ENCODE measurements around the gene HPSE2.

Gene HPSE2

GRCh38 chr10:98817396-98817795 is 418.3 kb downstream of the HPSE2 start:
- DNase-seq, result no peak

DNA sequence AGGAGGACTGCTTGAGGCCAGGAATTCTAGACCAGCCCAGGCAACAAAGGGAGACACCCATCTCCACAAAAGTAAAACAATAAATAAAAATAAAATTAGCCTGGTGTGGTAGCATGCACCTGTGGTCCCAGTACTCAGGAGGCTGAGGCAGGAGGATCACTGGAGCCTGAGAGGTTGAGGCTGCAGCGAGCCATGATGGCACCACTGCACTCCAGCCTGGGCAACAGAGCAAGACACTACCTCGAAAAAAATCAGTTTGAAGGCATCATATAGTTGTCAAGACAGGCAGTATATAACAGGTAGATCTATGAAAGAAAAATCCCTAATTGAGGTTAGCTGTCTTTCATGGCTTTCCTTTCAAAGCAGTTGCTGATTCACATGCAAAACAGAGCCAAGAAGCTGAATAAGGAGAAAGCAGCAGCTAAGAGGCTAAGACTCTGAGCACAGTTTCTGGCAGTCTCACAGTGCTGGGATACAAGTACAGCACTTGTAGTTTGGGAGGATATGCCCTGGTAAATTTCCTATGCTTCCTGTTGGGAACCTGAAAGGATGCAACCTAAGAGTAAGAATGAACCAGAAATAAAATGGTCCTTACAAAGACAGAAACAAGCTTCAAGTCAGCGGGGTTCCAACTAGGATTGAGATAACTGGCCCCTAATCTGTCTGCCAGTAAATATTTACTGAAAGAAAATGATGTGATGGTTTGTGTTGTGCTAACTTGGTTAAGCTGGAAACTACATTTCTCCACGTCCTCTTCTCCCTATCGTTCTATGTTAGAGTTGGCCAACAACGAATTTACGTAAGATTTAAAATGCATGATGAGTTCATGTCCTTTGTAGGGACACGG is 420.4 kb downstream of the HPSE2 start:
- no peak for DNase-seq

GRCh38 chr10:98814470-98814869 is 421.2 kb downstream of the HPSE2 start:
- no peak for DNase-seq

DNA sequence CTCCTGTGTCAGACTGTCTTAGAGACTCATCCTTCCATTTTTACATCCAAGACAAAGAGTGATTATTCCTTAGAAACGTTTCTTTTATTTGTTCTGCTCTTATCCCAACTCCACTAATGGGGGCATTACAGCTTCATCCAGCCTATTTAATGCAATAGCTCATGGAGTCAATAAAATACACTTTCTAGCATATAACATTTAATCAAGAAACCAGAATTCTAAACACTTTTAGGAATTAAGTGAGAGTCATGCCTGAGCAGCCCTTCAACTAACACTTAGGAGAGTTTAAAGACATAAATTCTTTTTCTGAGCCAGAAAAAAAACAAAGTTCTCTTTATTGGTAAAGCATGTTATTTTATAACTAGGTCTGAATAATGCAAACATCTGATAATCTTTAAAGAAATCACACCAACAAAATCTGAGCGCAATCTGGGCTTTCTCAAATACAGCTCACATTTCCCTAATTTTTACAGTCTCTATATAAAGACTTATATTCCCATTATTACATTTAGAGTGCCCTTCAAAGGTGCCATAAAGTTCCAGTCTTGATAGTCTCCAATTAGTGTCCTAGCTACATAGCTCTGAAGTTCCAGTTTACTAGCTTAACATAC is 427.3 kb downstream of the HPSE2 start:
- no peak for DNase-seq

GRCh38 chr10:98800263-98800662 is 435.4 kb downstream of the HPSE2 start:
- no peak for DNase-seq

- no peak for DNase-seq
Measured at GRCh38 chr10:98795467-98795866, 440.2 kb downstream of the HPSE2 start.

DNA sequence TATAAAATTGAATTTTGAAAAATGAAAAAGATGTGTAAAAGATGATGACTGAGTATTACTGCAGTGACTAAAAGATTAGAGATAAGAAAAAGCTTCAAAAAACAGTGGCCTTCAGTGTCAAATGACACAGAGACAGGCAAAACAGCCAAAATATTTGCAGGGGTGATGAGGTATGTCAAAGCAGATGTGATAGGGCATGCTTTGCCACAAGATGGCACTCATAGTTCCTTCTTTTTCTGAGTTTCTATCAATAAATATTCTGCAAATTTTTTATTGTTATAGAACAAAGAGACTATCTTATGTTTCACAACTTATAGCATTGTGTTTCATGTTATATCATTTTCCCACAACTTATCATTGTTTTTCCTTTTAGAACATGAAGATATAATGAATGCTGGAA is 444.8 kb downstream of the HPSE2 start:
- no peak for DNase-seq

- DNase-seq, result no peak
Measured at GRCh38 chr10:98778277-98778759, 457.3 kb downstream of the HPSE2 start.

- no peak for DNase-seq
Measured at GRCh38 chr10:98758463-98758862, 477.2 kb downstream of the HPSE2 start.

DNA sequence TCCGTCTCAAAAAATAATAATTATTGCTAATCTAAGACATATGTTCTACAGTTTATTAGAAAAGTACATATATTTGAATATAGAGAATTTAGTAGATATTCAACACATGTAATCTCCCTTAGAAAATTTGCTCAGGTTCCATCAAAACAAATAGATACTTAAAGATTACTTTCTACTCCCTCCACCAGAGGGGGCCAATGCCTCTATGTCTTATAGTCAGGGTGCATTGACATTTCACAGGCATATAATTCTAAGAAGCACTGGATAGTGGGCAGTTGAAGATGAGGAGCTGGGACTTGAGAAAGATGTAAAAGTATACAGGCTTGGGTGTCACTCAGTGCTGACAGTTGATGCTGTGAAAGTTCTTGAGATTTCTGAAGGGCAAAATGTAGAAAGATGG is 487.4 kb downstream of the HPSE2 start:
- DNase-seq, result no peak

DNA sequence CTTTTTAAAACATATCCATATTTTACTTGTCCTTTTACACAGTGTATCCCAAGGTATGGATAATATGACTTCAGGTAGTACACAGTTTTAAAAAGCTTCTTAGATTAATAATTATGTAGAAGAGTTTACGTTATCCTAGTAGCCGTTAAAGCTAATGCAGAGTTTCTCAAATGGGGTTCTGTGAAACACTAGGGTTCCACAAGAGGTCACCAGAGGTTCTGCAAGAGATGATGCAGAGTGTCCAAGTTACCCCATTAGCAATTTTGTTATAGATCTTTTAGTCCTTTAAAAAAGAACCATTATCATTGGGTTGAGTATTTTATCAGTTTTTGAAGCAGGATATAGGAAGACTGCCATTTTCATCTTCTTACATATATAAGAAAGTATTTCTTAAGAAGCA is 490.0 kb downstream of the HPSE2 start:
- no peak for DNase-seq

DNA sequence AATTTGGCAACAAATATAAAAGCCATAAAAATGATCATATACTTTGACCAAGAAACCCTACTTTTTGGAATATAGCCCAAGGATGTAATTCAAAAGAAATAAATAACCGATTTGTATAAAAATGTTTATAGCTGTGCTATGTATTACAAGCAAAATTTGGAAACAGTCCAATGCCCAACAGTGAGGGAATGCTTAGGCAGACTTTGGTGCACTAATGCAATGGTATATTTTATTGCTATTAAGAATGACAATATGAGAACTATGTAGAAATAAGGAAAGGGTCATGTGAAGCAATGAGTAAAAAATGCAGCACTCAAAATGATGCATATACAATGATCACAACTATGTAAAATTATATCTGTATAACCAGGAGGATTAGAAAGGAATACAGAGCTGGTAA is 515.1 kb downstream of the HPSE2 start:
- DNase-seq, result no peak

GRCh38 chr10:98713586-98713985 is 522.1 kb downstream of the HPSE2 start:
- no peak for DNase-seq

DNA sequence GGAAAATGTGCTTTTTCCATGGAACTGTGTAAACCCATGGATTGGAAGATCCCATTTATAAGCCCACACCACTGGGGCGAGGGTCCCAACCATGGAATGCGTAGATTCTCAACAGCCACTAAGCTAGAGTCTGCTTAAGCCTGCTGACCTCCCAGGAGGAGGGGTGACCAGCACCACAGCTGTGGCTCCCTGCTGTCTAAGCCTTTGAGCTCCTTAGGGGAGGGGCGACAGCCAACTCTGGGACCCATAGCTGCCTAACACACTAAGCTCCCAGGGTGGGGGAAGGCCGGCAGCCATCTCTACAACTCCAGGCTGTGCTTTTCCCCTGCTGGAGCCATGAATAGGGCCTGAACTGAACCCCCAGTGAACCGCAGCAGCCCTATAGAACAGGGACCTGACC is 539.1 kb downstream of the HPSE2 start:
- DNase-seq, result no peak

DNA sequence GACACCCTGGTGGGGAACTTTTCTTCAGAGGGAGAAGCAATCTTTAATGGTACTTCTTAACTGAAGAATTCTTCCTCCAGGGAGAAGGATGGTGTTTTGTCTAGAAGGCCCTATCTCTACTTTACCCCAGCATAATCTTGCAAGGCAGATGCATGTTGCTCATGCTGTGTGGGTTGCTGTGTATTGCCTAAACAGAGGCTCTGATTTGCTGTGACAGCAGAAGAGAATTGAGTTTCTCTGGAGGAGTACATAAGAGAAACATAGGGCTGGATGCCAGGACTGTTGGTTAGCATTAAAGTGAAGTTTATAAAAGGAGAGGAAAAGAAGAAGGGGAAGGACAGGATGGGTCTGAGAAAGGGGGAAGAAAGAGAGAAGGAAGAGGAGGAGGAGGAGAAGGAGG is 540.8 kb downstream of the HPSE2 start:
- DNase-seq, result no peak

- DNase-seq, result no peak
Measured at GRCh38 chr10:98694014-98694413, 541.6 kb downstream of the HPSE2 start.

GRCh38 chr10:98687685-98688084 is 548.0 kb downstream of the HPSE2 start:
- no peak for DNase-seq

- DNase-seq, result no peak
Measured at GRCh38 chr10:98684019-98684899, 551.4 kb downstream of the HPSE2 start.

DNA sequence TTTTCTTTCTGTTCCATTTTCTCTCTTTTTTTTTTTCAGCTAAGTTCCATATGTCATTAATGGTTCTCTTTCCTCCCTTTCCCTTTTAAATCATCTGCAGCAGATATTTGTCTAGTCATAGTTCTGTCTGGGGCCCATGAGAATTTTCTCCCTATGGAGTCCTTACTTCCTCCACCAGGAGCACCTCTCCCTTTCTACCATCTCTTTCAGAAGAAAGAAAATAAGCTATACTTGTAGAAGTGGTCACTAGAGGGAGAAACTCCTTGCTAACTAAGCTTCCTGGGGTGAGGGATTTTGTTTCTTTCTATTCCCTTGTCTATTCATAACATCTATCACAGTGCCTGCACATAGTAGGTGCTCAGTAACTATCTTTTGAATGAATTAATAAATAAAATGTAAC is 558.8 kb downstream of the HPSE2 start:
- no peak for DNase-seq

DNA sequence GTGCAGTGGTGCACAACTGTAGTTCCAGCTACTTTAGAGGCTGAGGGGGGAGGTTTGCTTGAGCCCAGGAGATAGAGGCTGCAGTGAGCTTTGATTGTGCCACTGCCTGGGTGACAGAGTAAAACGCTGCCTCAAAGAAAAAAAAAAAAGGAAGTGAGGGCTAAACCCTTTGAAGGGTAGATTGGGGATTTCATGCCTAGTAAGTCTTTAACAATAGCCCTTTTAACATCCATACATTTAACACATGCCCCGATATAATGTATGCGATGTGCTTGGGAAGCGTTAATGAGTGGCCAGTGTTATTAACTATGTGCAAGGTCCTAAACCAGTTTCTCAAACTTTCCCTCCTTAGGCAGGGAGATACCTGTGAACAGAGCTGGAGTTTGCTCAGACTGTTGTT is 559.8 kb downstream of the HPSE2 start:
- DNase-seq, result no peak

DNA sequence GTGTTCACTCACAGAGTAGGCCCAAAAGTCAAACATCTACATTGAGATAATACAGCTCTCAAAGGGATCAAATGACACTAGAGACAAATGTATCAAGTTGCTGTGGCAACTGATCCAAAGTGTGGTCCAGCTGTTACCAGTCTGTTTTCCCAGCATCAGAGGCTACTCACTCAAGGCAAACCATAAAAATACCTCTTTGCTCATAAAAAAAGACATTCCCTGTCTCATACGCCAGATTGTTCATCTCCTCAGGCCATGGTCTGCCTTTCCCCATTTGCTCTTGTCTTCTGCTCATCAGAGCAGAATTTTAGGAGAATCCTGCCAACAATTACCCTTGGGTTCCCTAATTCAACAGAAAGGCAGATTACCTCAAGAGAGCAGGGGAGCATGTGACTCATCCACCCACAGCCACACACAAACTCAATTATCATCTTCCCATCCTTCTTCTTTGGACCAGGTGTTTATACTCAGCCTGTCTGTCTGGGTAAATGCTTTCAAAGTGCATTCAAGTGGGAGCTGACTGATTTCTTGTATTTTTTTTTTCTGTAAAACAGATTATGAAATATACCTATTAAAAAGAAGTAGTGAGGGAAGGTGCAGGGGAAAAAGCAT is 562.4 kb downstream of the HPSE2 start:
- DNase-seq, result no peak

- no peak for DNase-seq
Measured at GRCh38 chr10:98667081-98667480, 568.6 kb downstream of the HPSE2 start.

DNA sequence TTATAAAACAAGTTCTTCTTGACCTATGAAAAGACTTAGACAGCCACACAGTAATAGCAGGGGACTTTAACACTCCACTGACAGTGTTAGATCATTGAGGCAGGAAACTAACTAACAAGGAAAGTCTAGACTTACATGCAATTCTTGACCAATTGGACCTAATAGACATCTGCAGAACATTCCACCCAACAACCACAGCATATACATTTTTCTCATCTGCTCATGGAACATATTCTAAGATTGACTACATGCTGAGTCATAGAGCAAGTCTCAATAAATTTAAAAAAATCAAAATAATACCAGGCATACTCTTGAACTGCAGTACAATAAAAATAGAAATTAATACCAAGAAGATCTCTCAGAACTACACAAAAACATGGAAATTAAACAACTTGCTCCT is 569.4 kb downstream of the HPSE2 start:
- no peak for DNase-seq

Measured in CD4-positive, alpha-beta T cell treated with Interleukin-15 for 1 hour (primary cell).